Spleen (tissue), 11 donors: ENCODE data around the gene TOP1. TPM values are rescaled to one million over a fixed set of nuclear protein-coding genes. Genes with fewer than 3 reads are reported as not detected.

Source experiments
- DNase-seq: peaks from one replicate; pipeline ENCODE4 v3.0.0-alpha.2; 2020
- H3K27ac ChIP-seq, 8 donors: fragments of 200-600 bp; sonication (generic) in 7 of 8; 1 replicate in 4 of 8; 2 replicates in 4 of 8; pipeline versions ENCODE4 v1.5.0 to v1.8.0; 2016 to 2021; ENCODE audit warnings: inconsistent platforms in 4 of 8, mild to moderate bottlenecking in 4 of 8, moderate library complexity in 1 of 8
- H3K27me3 ChIP-seq, 7 donors: fragments of 200-600 bp; sonication (generic) in 6 of 7; replicated peaks in 1 of 7; 1 replicate in 4 of 7; 2 replicates in 3 of 7; pipeline versions ENCODE4 v1.5.0 to v1.8.0; 2016 to 2021; ENCODE audit warnings: inconsistent platforms in 3 of 7, mild to moderate bottlenecking in 1 of 7
- H3K36me3 ChIP-seq, 6 donors: fragments of 200-600 bp; sonication (generic) in 5 of 6; 1 replicate in 4 of 6; 2 replicates in 2 of 6; pipeline versions ENCODE4 v1.5.0 to v1.8.0; 2016 to 2021; ENCODE audit warnings: inconsistent platforms in 2 of 6
- H3K4me1 ChIP-seq, 6 donors: fragments of 200-600 bp; sonication (generic) in 5 of 6; 1 replicate in 3 of 6; 2 replicates in 3 of 6; pipeline versions ENCODE4 v1.5.0 to v1.8.0; 2016 to 2021; ENCODE audit warnings: inconsistent platforms in 3 of 6
- H3K4me3 ChIP-seq, 8 donors: fragments of 200-600 bp; sonication (generic) in 7 of 8; 1 replicate in 4 of 8; 2 replicates in 4 of 8; pipeline versions ENCODE4 v1.5.0 to v1.8.0; 2016 to 2021; ENCODE audit warnings: inconsistent platforms in 4 of 8, mild to moderate bottlenecking in 4 of 8, moderate library complexity in 2 of 8
- H3K9me3 ChIP-seq, 8 donors: fragments of 200-600 bp; sonication (generic) in 7 of 8; 1 replicate in 4 of 8; 2 replicates in 4 of 8; pipeline versions ENCODE4 v1.5.0 to v1.8.0; 2016 to 2021; ENCODE audit warnings: inconsistent platforms in 4 of 8
- CTCF ChIP-seq, 11 experiments: fragments of 200-600 bp in 7 of 11; fragments of 450-650 bp in 4 of 11; sonication (generic) in 4 of 11; IDR thresholded peaks in 8 of 11; conservative IDR thresholded peaks in 3 of 11; 1 replicate in 7 of 11; 2 replicates in 4 of 11; pipeline versions ENCODE4 v1.4.0 to v1.8.0; 2016 to 2021; ENCODE audit warnings: antibody characterized with exemption in 11 of 11, inconsistent platforms in 4 of 11, mild to moderate bottlenecking in 1 of 11
- POLR2A ChIP-seq, 3 donors: fragments of 450-650 bp; IDR thresholded peaks; one replicate each; pipeline ENCODE4 v1.5.1; 2017; ENCODE audit warnings: antibody characterized with exemption in 3 of 3, mild to moderate bottlenecking in 1 of 3
- POLR2AphosphoS5 ChIP-seq, 3 donors: sonication (generic); formaldehyde crosslinking; IDR thresholded peaks; one replicate each; pipeline ENCODE4 v1.5.1; 2017; ENCODE audit warnings: antibody characterized with exemption in 3 of 3
- WGBS, 5 donors: extraction: QIAGEN DNeasy Blood & Tissue Kit in 3 of 5; methylation state at CpG; one replicate each; pipeline versions ENCODE4 v1.1.5 to v1.1.7; 2013 to 2018; 5-methylcytosine and 5-hydroxymethylcytosine counted together
- intact Hi-C: fragments of 100-400 bp; cut with DNase I; formaldehyde crosslinking; loops from one replicate; pipeline ENCODE4 v1.15.0; 2023; ENCODE audit warnings: low total_unique reads
- polyA plus RNA-seq, 3 donors: library from polyadenylated mRNA; stranded (reverse); fragments of 200-250 nt; gene quantifications; one replicate each; pipeline ENCODE4 v1.2.1, GENCODE V29; 2013
- total RNA-seq, 7 donors: library from RNA; depleted of rRNA in 3 of 7; stranded (reverse); fragments of >200 nt in 3 of 7; fragmentation: NEBNext Ultra II Directional in 4 of 7; extraction: Animal tissue kit (Norgen Biotek cat#: 25700) in 4 of 7; gene quantifications; one replicate each; pipeline versions ENCODE4 v1.1.0 to v1.2.1, GENCODE V29; 2016 to 2021
- donor health status: healthy with polysubstance abuse.
- donor health status: DM: no; HTN: no; CAD: no; lungs with moderate emphysema.
- donor health status: DM: no; HTN: no; CAD: no.
- donor health status: Bipolar disorder and iron deficiency.
- donor health status: healthy.
- donor health status: DM: no; HTN: no; CAD: no.
- donor health status: DM: yes; HTN: yes; CAD: no.

Gene TOP1
- total and polyA plus RNA-seq, 10 donors, result 20.7 to 74.6 (median 44.8) TPM

- H3K27me3 ChIP-seq, result no peaks in the 10 kb centered on the region
- H3K27ac ChIP-seq, result peak overlapping the region in 4 of 8 donors; percentile 70 to 84 (median 80)
- intact Hi-C loops, result no loop called here
- no peaks in the 10 kb centered on the region for H3K36me3 ChIP-seq
- TF ChIP-seq POLR2A (IDR thresholded peaks at IDR 0.05), result no peak
- TF ChIP-seq CTCF (IDR thresholded peaks at IDR 0.05 in 8 of 11, conservative IDR thresholded peaks at IDR 0.05 in 3 of 11), result no peak
- no peak for TF ChIP-seq POLR2AphosphoS5 (IDR thresholded peaks at IDR 0.05)
- peaks cover 14 to 41% (median 26%) of the 10 kb centered on the region in 6 donors for H3K4me1 ChIP-seq
- H3K9me3 ChIP-seq, result no peaks in the 10 kb centered on the region
- WGBS, 5 donors, result 84 to 94% (median 86%) methylated on average over 2 of the region's 2 CpGs
- H3K4me3 ChIP-seq, result no peak overlapping the region
- no peak for DNase-seq
Measured at GRCh38 chr20:40992349-40993113, 36.1 kb upstream of the TOP1 start.

- peaks cover 14 to 41% (median 26%) of the 10 kb centered on the region in 6 donors for H3K4me1 ChIP-seq
- no peaks in the 10 kb centered on the region for H3K9me3 ChIP-seq
- H3K4me3 ChIP-seq, result no peak overlapping the region
- no peaks in the 10 kb centered on the region for H3K36me3 ChIP-seq
- no peak overlapping the region for H3K27ac ChIP-seq
- TF ChIP-seq CTCF (IDR thresholded peaks at IDR 0.05 in 8 of 11, conservative IDR thresholded peaks at IDR 0.05 in 3 of 11) (no peak), POLR2AphosphoS5 (IDR thresholded peaks at IDR 0.05) (no peak)
- no peaks in the 10 kb centered on the region for H3K27me3 ChIP-seq
- 64 to 85% (median 74%) methylated on average over 5 of the region's 5 CpGs for WGBS, 5 donors
- DNase-seq, result no peak
- intact Hi-C loops, result no loop called here
Measured at GRCh38 chr20:40993794-40994540, 34.7 kb upstream of the TOP1 start.

GRCh38 chr20:40996326-40996725, 32.3 kb upstream of the TOP1 start:
- H3K9me3 ChIP-seq, result no peaks in the 10 kb centered on the region
- no peaks in the 10 kb centered on the region for H3K36me3 ChIP-seq
- H3K27ac ChIP-seq, result no peak overlapping the region
- peaks cover 7 to 26% (median 15%) of the 10 kb centered on the region in 6 donors for H3K4me1 ChIP-seq
- intact Hi-C loops, result no loop called here
- 92 to 100% (median 95%) methylated on average over 1 of the region's 1 CpG for WGBS, 5 donors
- no peak for DNase-seq
- H3K27me3 ChIP-seq, result no peaks in the 10 kb centered on the region
- no peak for TF ChIP-seq CTCF (IDR thresholded peaks at IDR 0.05 in 8 of 11, conservative IDR thresholded peaks at IDR 0.05 in 3 of 11)
- no peak overlapping the region for H3K4me3 ChIP-seq

GRCh38 chr20:40997116-40997515, 31.5 kb upstream of the TOP1 start:
- Histone ChIP-seq H3K27me3 (no peaks in the 10 kb centered on the region), H3K9me3 (no peaks in the 10 kb centered on the region), H3K36me3 (no peaks in the 10 kb centered on the region), H3K4me1 (peaks cover 0 to 20% (median 8%) of the 10 kb centered on the region in 6 donors), H3K27ac (no peak overlapping the region), H3K4me3 (no peak overlapping the region)
- 77 to 88% (median 80%) methylated on average over 6 of the region's 6 CpGs for WGBS, 5 donors
- no peak for TF ChIP-seq POLR2A (IDR thresholded peaks at IDR 0.05)
- TF ChIP-seq CTCF (IDR thresholded peaks at IDR 0.05 in 8 of 11, conservative IDR thresholded peaks at IDR 0.05 in 3 of 11), result no peak
- no peak for TF ChIP-seq POLR2AphosphoS5 (IDR thresholded peaks at IDR 0.05)
- intact Hi-C loops, result no loop called here
- DNase-seq, result no peak
